ENCODE results near the gene LDLRAP1. TPM values are rescaled to one million over a fixed set of nuclear protein-coding genes. Genes with fewer than 3 reads are reported as not detected.

Gene LDLRAP1
- polyA plus RNA-seq, 6 donors from 2014 or later = 19.1 to 25.9 (median 20.5) TPM

DNA sequence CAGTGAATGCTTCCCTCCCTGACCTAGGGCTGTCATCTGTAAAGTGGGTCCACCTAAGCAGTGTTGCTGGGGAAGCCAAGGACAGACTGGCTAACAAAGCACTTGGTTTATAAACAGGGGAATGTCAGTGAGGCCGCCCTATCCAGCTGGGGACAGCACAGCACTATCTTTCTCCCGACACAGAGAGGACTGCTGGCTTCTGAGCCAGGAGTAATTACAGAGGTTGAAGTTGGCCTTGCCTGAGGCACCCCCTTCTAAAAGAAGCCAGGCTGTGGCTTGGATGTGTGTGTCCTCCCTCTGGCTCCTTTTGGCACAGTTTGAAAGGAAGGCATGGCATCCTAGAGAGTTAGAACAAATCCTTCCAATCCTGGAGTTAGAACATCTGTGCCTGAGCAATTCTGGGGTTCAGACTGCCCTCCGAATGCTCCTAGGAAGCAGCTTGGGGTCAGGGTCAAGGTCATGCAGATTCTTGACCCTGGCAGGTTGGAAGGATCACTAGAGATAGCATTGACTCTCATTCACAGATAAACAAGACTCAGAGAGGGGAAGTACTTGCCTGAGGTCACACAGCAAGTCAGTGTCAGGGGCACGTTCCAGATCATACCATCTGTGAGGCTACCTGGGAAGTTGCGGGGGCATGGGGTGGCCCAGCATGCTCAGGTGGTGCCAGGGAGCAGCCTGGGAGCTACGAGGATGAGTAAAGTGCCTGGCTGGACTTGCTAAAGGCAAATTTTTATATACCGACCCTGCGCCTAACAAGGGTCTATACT is 1.3 kb upstream of the LDLRAP1 start:
- no peaks in the 10 kb centered on the region for H3K27me3 Mint-ChIP-seq
- peak overlapping the region in 1 of 6 donors; percentile 31 for H3K27ac Mint-ChIP-seq
- peaks cover 14 to 19% (median 14%) of the 10 kb centered on the region in 3 donors for H3K4me1 Mint-ChIP-seq
- ATAC-seq (ENCODE audit: low read depth in 2 of 2) (no peak), DNase-seq (no peak)
- no peaks in the 10 kb centered on the region for H3K36me3 Mint-ChIP-seq
- H3K4me3 Mint-ChIP-seq = peak overlapping the region in 7 of 8 donors; percentile 60 to 86 (median 77)
- H3K9me3 Mint-ChIP-seq = no peaks in the 10 kb centered on the region

DNA sequence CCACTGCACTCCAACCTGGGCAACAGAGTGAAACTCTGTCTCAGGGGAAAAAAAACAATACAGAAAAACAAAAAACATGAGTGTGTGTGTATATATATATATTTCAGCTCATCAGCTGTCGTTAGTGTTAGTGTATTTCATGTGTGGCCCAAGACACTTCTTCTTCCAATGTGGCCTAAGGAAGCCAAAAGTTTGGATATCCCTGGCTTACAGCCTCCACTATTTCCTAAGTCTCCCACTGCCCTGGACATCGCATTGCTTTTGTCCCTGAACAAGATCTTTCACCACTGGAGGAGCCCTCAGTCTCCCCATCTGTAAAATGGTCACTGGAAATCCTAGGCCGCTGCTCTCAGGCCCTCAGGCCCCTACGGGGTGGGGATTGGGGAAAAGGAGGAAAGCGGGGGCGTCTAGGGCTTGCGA is 391 bp upstream of the LDLRAP1 start:
- DNase-seq (no peak), ATAC-seq (ENCODE audit: low read depth in 2 of 2) (no peak)
- Mint-ChIP-seq H3K4me3 (peak overlapping the region; percentile 60 to 86 (median 77)), H3K9me3 (no peaks in the 10 kb centered on the region), H3K36me3 (no peaks in the 10 kb centered on the region), H3K4me1 (peaks cover 14 to 20% (median 19%) of the 10 kb centered on the region in 3 donors), H3K27ac (peak overlapping the region in 1 of 6 donors; percentile 30), H3K27me3 (no peaks in the 10 kb centered on the region)

DNA sequence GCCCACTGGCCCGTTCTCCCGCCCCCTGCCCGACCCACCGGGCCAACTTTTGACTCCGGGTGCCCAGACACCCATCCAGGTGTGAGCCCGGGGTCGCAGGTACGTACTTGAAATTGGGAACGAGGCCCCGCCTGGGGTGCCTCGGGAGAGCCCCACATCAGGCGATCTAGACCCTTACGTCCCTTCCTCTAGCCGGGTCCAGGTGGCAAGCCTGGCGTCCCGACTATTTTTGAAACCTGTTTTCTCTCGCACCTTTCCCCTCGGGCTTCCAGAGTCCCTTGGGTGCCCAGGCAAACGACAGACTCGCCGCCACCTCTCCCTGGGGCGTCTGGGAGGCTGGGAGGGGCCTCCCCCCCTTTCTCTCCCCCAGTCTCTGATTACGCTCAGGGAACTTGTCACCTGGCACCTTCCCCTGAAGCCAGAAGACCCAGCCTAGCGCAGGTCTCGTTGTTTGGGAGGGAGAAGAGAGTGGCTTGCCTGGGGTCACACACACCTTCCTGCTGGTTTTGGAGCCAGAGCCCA is 898 bp downstream of the LDLRAP1 start:
- H3K4me1 Mint-ChIP-seq = peaks cover 24 to 30% (median 27%) of the 10 kb centered on the region in 3 donors
- H3K4me3 Mint-ChIP-seq = peak overlapping the region; percentile 80 to 90 (median 84)
- no peaks in the 10 kb centered on the region for H3K36me3 Mint-ChIP-seq
- no peaks in the 10 kb centered on the region for H3K27me3 Mint-ChIP-seq
- no peaks in the 10 kb centered on the region for H3K9me3 Mint-ChIP-seq
- H3K27ac Mint-ChIP-seq = peak overlapping the region in 4 of 6 donors; percentile 47 to 86 (median 74)
- no peak for ATAC-seq (ENCODE audit: low read depth in 2 of 2)
- no peak for DNase-seq

DNA sequence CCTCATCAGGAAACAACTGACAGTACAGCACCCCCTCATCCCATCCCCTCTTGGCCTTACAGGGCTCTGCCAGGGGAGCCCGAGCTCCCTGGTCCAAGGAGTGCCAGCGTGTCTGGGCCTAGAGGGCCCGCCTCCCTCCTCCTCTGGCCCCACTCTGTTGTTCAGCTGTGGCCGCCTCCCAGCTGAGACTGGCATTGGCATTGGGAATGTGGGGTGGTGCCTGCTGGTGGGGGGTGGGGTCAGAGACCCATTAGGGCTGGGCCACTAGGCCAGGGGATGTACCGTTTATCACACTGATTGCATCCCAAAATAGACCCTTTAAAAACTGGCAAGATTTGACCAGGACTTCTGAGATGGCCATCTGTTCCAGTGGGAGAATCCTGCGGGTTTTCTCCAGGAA is 1.4 kb downstream of the LDLRAP1 start:
- H3K9me3 Mint-ChIP-seq = no peaks in the 10 kb centered on the region
- H3K36me3 Mint-ChIP-seq = no peaks in the 10 kb centered on the region
- H3K4me1 Mint-ChIP-seq = peaks cover 29 to 35% (median 30%) of the 10 kb centered on the region in 3 donors
- H3K4me3 Mint-ChIP-seq = peak overlapping the region; percentile 80 to 90 (median 84)
- DNase-seq (no peak), ATAC-seq (ENCODE audit: low read depth in 2 of 2) (no peak)
- no peaks in the 10 kb centered on the region for H3K27me3 Mint-ChIP-seq
- peak overlapping the region in 4 of 6 donors; percentile 47 to 86 (median 71) for H3K27ac Mint-ChIP-seq

DNA sequence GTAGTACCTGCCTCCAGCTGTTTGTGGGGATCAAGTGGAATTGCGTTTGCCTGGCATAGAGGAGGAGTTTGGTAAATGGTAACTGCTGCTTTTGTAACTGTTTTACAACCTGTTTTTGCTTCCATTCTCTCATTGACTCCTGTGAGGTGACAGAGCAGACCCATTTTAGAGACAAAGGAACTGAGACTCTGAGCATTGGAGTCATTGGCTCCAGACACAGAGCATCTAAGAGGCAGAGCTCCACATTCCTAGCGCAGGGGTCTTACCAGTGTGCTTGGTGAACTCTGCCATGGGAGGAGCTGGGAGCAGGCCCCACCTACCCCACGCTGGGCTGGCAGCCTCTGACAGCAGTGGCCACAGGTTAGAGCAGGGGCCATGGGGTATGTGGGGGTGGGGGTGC is 2.4 kb downstream of the LDLRAP1 start:
- ATAC-seq (ENCODE audit: low read depth in 2 of 2) (no peak), DNase-seq (no peak)
- Mint-ChIP-seq H3K36me3 (no peaks in the 10 kb centered on the region), H3K4me3 (peak overlapping the region in 5 of 8 donors; percentile 29 to 90 (median 82)), H3K27ac (no peak overlapping the region), H3K27me3 (no peaks in the 10 kb centered on the region), H3K9me3 (no peaks in the 10 kb centered on the region), H3K4me1 (peaks cover 38 to 44% (median 40%) of the 10 kb centered on the region in 3 donors)

DNA sequence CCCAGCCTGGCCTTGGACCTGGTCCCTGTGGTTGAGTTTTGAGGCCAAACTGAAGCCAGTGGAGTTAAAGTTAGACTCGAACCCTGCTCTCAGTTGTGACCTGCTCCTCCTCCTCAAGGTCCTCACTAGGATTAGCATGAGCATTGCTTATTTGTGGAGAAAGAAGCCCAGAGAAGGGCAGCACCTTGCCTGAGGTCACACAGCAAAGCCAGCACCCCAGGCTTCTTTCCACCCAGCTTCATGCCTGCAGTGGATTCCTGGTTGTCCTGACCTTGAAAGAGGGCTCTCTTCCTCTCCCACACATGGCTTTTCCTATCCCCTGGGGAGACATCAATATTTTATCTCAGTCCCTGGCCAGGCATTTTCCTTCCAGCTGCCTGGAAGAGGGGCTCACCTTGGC is 2.8 kb downstream of the LDLRAP1 start:
- peak overlapping the region in 1 of 8 donors; percentile 22 for H3K4me3 Mint-ChIP-seq
- no peak overlapping the region for H3K27ac Mint-ChIP-seq

DNA sequence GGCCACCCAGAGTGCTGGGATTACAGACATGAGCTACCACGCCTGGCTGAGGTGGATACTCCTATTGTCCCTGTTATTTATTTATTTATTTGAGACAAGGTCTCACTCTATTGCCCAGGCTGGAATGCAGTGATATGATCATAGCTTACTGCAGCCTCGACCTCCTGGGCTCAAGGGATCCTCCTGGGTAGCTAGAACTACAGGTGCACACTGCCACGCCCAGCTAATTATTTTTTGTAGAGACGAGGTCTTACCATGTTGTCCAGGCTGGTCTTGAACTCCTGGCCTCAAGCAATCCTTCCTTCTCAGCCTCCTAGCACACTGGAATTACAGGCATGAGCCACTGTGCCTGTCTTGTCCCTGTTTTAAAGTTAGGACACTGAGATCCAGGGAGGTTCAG is 5.2 kb downstream of the LDLRAP1 start:
- peak overlapping the region in 4 of 8 donors; percentile 41 to 85 (median 63) for H3K4me3 Mint-ChIP-seq
- H3K36me3 Mint-ChIP-seq = no peaks in the 10 kb centered on the region
- H3K9me3 Mint-ChIP-seq = no peaks in the 10 kb centered on the region
- ATAC-seq (ENCODE audit: low read depth in 2 of 2) = no peak
- no peaks in the 10 kb centered on the region for H3K27me3 Mint-ChIP-seq
- peak overlapping the region in 1 of 6 donors; percentile 42 for H3K27ac Mint-ChIP-seq
- DNase-seq = no peak
- peaks cover 44 to 52% (median 50%) of the 10 kb centered on the region in 3 donors for H3K4me1 Mint-ChIP-seq

More for the DNA sequence above, 2.8 kb downstream of the LDLRAP1 start:
- Mint-ChIP-seq H3K9me3 (no peaks in the 10 kb centered on the region), H3K36me3 (no peaks in the 10 kb centered on the region), H3K4me1 (peaks cover 43 to 47% (median 43%) of the 10 kb centered on the region in 3 donors), H3K27me3 (no peaks in the 10 kb centered on the region)
- DNase-seq (no peak), ATAC-seq (ENCODE audit: low read depth in 2 of 2) (no peak)

DNA sequence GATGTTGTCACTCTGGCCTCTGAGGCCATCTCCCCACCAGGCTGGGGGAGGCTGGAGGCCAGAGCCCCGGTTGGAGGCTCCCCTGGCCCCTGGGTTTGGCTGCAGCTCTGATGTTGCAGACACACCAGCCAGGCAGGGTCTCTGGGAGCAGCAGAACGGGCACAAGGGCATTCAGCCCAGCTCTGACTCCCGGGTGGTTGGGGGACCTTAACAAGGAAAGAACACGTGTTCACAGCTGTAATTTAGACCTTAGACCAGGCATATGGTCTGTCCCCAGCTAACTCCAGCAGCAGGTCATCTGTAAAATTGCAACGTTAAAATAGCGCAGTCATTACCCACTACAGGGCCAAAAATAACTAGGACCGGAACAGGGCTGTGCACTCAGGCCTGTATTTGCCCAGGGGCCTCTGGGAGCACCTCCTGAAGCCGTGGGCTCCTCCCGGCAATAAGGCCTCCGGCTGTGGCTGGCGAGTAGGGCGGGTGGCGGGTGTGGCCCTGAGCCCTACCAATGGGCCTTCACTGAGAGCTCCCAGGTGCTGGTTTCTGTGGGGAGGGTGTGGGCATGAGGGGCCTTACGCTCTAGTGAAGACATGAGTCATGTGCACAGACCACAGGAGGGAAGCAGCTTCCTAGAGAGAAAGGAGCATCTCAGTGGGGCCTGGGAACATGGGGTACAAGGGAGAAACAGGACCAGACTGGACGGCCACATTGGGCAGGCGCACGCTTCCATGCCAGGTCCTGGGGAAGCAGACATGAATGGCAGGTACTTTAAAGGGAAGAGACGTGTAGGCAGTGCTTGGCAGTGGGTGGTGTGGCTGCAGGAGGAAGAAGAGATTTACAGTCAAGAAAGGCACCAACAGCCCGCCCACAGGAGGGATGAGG is 6.1 kb downstream of the LDLRAP1 start:
- Mint-ChIP-seq H3K27ac (peak overlapping the region; percentile 68 to 98 (median 96)), H3K27me3 (no peaks in the 10 kb centered on the region), H3K9me3 (no peaks in the 10 kb centered on the region), H3K36me3 (no peaks in the 10 kb centered on the region), H3K4me1 (peaks cover 41 to 54% (median 49%) of the 10 kb centered on the region in 3 donors), H3K4me3 (peak overlapping the region; percentile 0 to 87 (median 70))
- ATAC-seq (ENCODE audit: low read depth in 2 of 2) = peak; percentile 99 to 100
- DNase-seq = peak; percentile 75

DNA sequence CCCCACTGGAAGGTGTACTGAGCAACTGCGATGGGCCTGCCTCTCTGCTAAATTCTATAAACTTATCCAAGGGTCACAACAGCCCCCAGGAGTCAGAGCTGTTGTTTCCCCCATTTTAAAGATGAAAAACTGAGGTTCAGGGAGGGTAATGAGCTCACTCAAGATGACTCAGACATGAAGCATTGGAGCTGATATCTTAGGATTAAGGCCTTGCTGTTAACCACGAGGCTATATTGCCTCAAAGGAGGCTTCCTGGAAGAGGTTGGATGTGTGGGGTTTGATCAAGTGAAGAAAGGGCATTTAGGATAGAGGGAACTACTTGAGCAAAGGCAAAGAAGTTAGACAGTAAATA is 6.7 kb downstream of the LDLRAP1 start:
- Mint-ChIP-seq H3K27me3 (no peaks in the 10 kb centered on the region), H3K4me3 (peak overlapping the region in 6 of 8 donors; percentile 37 to 87 (median 73))
- no peak for ATAC-seq (ENCODE audit: low read depth in 2 of 2)

DNA sequence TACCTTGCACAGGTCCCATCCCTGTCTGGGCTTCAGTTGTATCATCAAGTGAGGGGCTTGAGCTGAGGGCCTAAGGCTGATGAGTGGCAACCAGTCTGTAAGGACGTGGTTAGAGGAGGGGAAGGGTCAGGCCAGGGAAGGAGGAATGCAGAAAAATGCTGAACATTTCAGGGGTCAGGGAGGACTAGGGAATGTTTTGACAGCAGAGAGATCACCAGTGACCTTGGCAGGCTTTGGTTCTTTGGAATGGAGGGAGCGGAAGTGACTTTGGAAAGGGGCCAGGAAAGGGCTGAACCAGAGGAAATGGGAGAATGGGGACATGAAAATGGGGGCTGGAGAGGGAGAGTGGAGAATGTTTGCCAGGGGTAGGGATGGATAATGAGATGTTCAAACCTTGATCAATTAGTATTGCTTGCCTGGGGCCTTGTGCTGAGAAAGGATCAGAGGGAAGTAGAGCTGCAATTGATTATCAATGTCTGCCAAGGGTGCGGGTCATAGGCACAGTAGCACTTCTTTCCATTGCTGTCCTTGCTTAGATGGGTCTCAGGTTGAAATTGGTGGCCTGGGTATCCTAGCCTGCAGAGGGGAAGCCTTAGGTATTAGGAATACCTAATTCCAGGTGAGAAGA is 7.4 kb downstream of the LDLRAP1 start:
- Mint-ChIP-seq H3K4me3 (peak overlapping the region in 5 of 8 donors; percentile 5 to 59 (median 26)), H3K9me3 (no peaks in the 10 kb centered on the region), H3K36me3 (no peaks in the 10 kb centered on the region), H3K27me3 (no peaks in the 10 kb centered on the region), H3K27ac (peak overlapping the region in 5 of 6 donors; percentile 33 to 86 (median 64)), H3K4me1 (peaks cover 40 to 54% (median 49%) of the 10 kb centered on the region in 3 donors)
- ATAC-seq (ENCODE audit: low read depth in 2 of 2) = no peak
- DNase-seq = no peak

More for the DNA sequence above, 6.7 kb downstream of the LDLRAP1 start:
- H3K9me3 Mint-ChIP-seq = no peaks in the 10 kb centered on the region
- peaks cover 37 to 50% (median 44%) of the 10 kb centered on the region in 3 donors for H3K4me1 Mint-ChIP-seq
- H3K27ac Mint-ChIP-seq = peak overlapping the region; percentile 30 to 97 (median 92)
- H3K36me3 Mint-ChIP-seq = no peaks in the 10 kb centered on the region
- no peak for DNase-seq

DNA sequence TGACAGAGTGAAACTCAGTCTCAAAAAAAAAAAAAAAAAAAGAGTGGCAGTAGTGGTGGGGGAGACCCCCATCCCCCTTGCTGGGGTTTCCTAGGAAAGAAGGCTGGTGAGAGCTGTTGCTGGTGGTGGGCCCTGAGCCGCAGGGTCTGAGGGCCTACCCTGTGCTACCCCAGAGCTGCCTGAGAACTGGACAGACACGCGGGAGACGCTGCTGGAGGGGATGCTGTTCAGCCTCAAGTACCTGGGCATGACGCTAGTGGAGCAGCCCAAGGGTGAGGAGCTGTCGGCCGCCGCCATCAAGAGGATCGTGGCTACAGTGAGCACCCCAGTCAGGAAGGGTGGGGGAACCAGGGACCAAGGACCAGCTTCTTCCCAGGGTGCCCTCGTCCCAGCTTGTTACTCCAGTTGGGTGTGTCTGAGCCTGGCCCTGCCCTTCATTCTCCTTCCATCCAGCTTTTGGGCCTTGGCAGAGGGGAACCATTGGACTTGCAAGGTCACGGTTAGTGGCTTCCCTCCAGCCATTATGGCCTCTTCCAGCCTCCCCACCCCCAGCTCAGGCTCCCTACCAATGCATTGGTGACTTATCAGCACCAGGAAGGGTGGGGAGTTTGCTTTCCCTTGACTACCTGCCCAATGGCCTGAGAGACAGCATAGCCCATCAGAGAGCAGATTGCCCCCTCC is 10.5 kb downstream of the LDLRAP1 start:
- H3K4me1 Mint-ChIP-seq = peaks cover 30 to 61% (median 49%) of the 10 kb centered on the region in 3 donors
- peak overlapping the region in 2 of 6 donors; percentile 42 to 60 for H3K27ac Mint-ChIP-seq
- H3K4me3 Mint-ChIP-seq = no peak overlapping the region
- H3K27me3 Mint-ChIP-seq = no peaks in the 10 kb centered on the region
- no peaks in the 10 kb centered on the region for H3K9me3 Mint-ChIP-seq
- no peak for ATAC-seq (ENCODE audit: low read depth in 2 of 2)
- H3K36me3 Mint-ChIP-seq = no peaks in the 10 kb centered on the region
- DNase-seq = no peak

DNA sequence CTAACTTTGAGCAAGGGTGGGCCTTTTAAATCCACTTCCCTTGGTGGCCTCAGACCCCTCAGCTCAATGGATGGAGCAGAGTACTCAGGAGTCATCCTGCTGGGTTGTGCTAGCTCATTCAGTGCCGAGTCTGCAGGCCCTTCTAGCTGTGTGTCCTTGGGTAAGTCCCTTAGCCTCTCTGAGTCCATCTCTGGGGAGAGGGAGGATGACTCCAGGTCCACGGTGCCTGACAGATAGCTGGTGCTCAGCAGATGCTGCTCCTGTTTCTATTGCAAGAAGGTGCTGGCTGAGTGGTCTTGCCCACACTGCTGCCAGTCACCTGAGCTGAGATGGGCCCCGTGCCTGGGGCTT is 11.0 kb downstream of the LDLRAP1 start:
- Mint-ChIP-seq H3K9me3 (no peaks in the 10 kb centered on the region), H3K36me3 (no peaks in the 10 kb centered on the region), H3K4me3 (no peak overlapping the region), H3K27ac (peak overlapping the region in 1 of 6 donors; percentile 42), H3K27me3 (no peaks in the 10 kb centered on the region), H3K4me1 (peaks cover 29 to 61% (median 48%) of the 10 kb centered on the region in 3 donors)
- DNase-seq (no peak), ATAC-seq (ENCODE audit: low read depth in 2 of 2) (no peak)
